ENCODE results near the gene MAML3. TPM values are rescaled to one million over a fixed set of nuclear protein-coding genes. Genes with fewer than 3 reads are reported as not detected.

MAML3 gene
- total RNA-seq, 2 donors from 2014 or later = 11.8 to 14.6 TPM

DNA sequence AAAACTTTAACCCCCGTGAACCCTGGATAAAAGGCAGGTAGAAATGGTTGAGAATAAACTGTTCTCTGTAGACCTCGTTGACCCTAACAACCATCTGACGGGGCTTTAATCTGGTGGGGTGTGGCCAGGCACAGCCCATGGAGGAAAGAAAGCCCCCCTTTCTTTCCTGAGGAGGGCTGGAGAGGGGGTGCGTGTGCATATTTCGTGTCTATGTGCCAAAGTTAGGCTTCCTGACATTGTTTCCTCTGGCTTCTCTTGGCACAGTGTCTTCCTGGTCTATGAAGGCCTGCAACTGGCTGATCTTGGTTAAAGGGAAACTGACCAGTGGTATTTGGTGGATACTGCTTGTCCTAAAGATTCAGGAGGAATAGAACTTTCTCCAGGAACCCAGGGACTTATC lies 391.3 kb downstream of the MAML3 start:
- intact Hi-C loops (cut with DNase I, micrococcal nuclease) = no loop called here
- no peak for DNase-seq
- no peak for ATAC-seq

DNA sequence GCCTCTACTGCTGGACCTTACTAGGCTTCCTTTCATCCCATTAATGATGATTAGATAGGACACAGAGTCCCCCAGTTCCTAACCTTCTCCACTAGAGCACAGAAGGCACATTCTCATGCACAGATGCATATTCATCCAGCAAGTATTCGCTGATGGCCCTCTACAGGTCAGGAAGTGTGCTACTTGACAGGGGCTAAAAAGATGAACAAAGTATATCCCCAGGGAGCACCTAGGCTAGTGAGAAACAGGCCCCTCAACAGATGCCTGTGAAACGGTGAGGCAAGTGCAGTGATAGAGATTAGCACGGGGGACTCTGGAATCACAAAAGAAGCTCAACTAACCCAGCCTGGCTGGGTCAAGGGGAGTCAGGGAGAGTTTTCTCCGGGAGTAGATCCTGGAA lies 392.5 kb downstream of the MAML3 start:
- ATAC-seq (no peak), DNase-seq (no peak)
- intact Hi-C loops (cut with DNase I, micrococcal nuclease) = no loop called here

DNA sequence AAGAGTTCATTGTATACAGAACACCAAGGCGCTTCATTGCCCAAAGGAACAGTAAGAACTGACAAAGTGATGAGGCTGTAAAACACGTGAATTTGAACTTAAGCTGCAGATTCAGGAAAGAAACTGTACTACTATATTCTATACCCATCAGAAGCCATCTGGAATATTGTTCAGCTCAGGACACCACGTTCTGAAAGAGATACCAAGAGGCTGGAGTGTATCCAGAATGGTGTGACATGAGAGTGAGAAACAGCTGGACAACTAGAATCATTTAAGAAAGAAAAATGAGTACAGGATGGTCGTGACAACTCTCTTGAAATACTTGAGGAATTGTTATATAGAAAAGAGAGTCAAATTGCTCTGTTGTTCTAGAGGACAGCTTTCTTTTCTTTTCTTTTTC lies 393.4 kb downstream of the MAML3 start:
- DNase-seq (no peak), ATAC-seq (no peak)
- intact Hi-C loops (cut with DNase I, micrococcal nuclease) = no loop called here

GRCh38 chr4:139759097-139759496 lies 394.9 kb downstream of the MAML3 start:
- no peak for ATAC-seq
- intact Hi-C loops (cut with DNase I, micrococcal nuclease) = no loop called here
- DNase-seq = no peak

GRCh38 chr4:139756391-139757180 lies 397.4 kb downstream of the MAML3 start:
- intact Hi-C loops (cut with DNase I, micrococcal nuclease) = no loop called here
- DNase-seq (no peak), ATAC-seq (no peak)

DNA sequence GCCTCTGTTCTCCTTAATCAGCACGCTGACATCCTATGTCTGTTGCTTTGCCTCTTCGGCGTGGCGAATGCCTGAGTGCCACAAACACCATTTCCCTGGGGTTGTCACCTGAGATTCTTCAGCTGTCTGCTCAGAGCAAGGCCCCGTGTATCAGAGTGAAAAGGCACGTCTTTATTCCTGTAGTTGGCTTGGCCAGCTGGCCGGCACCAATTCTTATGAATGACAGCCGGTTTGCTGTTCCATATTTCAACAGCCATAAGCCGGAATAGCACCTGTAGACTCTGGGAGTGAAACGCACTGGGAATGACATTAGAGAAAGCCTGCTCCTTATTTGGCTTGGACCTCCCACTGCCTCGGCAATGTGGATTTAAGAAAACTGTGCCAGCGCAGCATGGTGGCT lies 399.0 kb downstream of the MAML3 start:
- ATAC-seq (no peak), DNase-seq (no peak)
- intact Hi-C loops (cut with DNase I, micrococcal nuclease) = no loop called here

- intact Hi-C loops (cut with DNase I, micrococcal nuclease) = no loop called here
- DNase-seq = no peak
- no peak for ATAC-seq
Measured at GRCh38 chr4:139753686-139754085, 400.3 kb downstream of the MAML3 start.

DNA sequence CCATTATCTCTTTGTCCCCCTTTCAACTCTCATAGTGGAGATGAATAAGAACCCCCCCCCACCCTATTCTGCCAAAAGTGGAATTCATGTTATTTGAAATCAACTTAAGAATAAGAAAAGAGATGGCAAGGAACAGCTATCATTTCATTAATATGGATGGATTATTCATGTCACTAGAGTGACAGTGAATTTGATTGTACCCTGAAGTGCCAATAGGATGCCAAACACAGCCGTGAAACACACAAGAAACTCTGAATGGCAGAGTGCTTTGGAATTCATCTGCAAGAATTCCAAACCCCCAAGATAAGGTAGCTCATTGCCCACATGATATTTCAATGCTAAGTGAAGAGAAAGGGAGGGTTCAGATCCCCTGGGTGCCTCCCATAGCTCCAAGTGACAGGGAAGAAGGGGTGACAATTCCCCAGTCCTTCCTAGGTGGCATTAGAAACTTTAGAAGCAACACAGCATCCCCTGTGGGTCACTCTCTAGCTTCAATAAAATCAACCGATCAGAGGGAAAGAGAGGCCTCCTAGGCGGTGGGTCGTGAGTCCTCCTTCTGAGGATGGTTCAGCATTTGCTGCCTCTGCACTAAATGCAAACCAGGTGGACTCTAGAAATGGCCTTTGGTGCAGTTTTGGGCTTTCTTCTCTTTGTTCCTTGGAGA lies 404.0 kb downstream of the MAML3 start:
- ATAC-seq (no peak), DNase-seq (no peak)
- intact Hi-C loops (cut with DNase I, micrococcal nuclease) = no loop called here

DNA sequence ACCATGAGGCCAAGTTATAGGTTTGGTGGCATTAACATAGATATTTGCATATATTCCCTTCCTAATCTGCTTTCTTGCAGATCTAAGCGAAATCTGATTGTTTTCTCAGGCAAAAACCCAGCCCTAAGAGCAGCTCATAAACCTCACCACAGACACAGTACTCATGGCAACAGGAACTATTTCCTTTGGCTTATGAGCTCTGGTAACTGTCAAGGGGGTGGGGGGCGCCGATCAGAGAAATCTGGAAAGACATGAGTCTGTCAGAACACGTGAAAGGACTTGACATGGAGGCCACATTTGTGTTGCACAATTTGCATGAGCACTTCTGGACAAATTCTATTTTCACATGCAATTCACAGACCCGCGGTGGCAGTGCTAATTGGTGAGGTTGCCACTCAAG lies 404.6 kb downstream of the MAML3 start:
- ATAC-seq (no peak), DNase-seq (no peak)
- intact Hi-C loops (cut with DNase I, micrococcal nuclease) = no loop called here

DNA sequence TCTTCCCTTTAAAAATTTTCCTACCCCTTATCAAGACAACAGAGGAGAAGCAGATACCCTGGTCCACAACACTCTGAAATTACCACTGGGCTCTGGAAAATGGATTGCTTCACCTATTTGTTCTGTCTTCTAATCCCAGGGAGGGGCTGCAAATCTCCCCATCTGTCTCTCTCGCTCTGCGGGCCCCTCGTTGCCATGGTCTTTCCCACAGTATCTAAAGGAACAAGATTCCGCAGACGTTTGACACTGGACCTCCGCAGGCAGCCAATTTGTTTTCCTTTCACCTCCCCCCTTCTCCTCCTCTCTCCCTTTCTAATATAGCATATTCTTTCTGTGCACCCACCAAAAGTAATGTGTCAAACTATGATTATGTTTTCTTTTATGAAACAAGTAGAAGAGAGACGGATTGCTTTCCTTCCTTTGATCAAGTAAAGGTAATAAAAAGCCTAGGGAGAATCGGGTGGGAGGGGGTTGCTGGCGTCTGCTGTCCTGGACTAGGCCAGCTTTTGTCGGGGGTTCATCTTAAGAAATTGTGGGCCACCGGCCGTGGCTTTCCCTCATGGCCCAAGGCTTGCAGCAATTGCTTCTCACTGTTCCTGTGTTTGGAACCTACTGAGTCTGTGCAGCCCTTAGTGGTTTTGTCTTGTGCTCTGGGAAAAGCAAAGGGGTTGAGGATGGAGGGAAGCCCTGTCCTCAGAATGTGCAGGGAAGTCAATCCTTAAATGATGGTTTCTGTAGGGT lies 407.4 kb downstream of the MAML3 start:
- no peak for DNase-seq
- intact Hi-C loops (cut with DNase I, micrococcal nuclease) = no loop called here
- no peak for ATAC-seq

GRCh38 chr4:139745111-139745639 lies 408.8 kb downstream of the MAML3 start:
- no peak for DNase-seq
- ATAC-seq = no peak
- intact Hi-C loops (cut with DNase I, micrococcal nuclease) = no loop called here

DNA sequence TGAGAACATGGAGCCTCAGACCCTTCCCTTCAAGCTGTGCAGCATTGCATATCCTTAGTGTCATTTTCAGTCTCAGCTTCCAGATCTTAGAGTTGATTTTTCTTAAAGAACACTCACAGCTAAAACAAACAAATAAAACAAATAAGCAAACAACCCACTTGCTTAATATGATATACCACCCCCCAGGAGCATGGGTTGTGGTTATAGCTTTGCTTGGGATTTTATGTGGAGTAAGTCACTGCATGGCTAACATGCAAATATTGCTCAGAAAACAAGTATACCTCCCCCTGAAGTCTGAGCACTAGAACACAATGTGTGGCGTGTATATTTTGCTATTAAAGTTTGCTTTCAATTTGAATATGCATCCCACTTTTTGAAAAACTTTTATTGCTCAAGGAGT lies 409.8 kb downstream of the MAML3 start:
- ATAC-seq (no peak), DNase-seq (no peak)
- intact Hi-C loops (cut with DNase I, micrococcal nuclease) = no loop called here

- ATAC-seq = no peak
- no peak for DNase-seq
- intact Hi-C loops (cut with DNase I, micrococcal nuclease) = no loop called here
Measured at GRCh38 chr4:139743027-139743426, 411.0 kb downstream of the MAML3 start.

DNA sequence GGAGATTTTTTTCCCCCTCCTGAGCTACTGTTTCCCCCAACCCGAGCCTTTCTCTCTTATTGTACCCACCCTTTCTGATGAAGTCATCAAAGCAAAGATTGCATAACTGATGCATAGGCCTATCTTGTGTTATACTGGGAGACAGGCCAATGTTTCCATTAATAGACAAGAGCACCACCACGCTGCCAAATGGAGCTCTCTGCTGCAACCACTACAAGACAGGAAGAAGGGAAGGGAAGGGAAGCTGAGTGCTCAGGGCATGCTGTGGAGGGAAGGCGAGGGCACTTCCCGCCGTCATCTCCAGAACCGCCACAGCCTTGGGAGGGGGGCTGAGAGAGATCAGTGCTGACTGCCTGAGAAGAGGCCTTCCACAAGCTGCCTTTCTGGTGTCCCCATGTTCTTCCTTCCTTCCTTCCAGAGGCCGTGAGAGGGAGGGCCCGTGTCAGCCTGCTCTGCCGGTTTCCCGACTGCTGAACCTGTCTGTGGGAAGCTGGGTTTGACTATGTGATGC lies 413.4 kb downstream of the MAML3 start:
- peak; percentile 70 for ATAC-seq
- DNase-seq = peak in 1 of 2 donors; percentile 61
- intact Hi-C loops (cut with DNase I, micrococcal nuclease) = no loop called here

DNA sequence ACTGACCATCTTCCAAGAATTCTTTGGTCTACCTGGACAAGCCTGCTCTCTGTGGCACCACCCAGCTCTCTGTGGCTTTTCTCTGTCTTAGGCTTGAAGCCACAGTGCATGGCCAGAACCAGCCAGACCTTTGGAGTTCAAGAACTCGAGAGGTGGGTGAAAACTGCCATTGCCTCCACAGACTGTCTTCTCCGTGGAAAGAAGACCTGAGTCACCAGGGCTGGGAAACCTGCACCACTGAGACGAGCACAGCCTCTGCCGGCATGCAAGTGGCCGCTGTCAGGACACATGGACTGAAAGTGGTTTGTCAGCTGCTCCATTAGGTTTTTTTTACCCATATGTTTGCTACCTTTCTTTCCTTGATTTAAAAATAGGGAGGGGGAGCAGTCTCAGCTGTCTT lies 413.9 kb downstream of the MAML3 start:
- ATAC-seq = no peak
- DNase-seq = no peak
- intact Hi-C loops (cut with DNase I, micrococcal nuclease) = no loop called here

- intact Hi-C loops (cut with DNase I, micrococcal nuclease) = loop anchor here in 1 of 2 donors (10.0 kb wide), 2 partner anchors 266 to 516 kb away; no protein-coding TSS in a partner anchor
- DNase-seq (no peak), ATAC-seq (no peak)
Measured at GRCh38 chr4:139738846-139739613, 415.0 kb downstream of the MAML3 start.

- intact Hi-C loops (cut with DNase I, micrococcal nuclease) = loop anchor here in 1 of 2 donors (10.0 kb wide), 2 partner anchors 268 to 518 kb away; no protein-coding TSS in a partner anchor
- DNase-seq = no peak
- ATAC-seq = no peak
Measured at GRCh38 chr4:139736661-139737060, 417.3 kb downstream of the MAML3 start.

GRCh38 chr4:139736274-139736660 lies 417.7 kb downstream of the MAML3 start:
- no peak for ATAC-seq
- DNase-seq = no peak
- intact Hi-C loops (cut with DNase I, micrococcal nuclease) = loop anchor here in 1 of 2 donors (10.0 kb wide), 2 partner anchors 269 to 519 kb away; no protein-coding TSS in a partner anchor
